Lung (tissue), 12 donors: Measurements from ENCODE around the gene SSR1. TPM values are rescaled to one million over a fixed set of nuclear protein-coding genes. Genes with fewer than 3 reads are reported as not detected.
"Not testable (repeated sequence)": the region's sequence is repeated elsewhere in the genome, so short reads cannot be mapped to it uniquely, and the experiment has no call there.

Source experiments
- ATAC-seq: fragments of 200-7000 bp; cut with Tn5 transposase; one replicate; pipeline ENCODE4 v1.9.1; 2020; ENCODE audit warnings: moderate number of reproducible peaks; ENCODE audit not compliant: insufficient read depth, low FRiP score
- DNase-seq, 3 donors: peaks; one replicate each; pipeline ENCODE4 v3.0.0-alpha.2; 2013 to 2017
- H3K27ac ChIP-seq, 2 donors: one replicate each; pipeline ENCODE4 v1.5.1; 2013; ENCODE audit warnings: mild to moderate bottlenecking in 2 of 2, moderate library complexity in 2 of 2, control low read depth in 1 of 2, inconsistent platforms in 1 of 2, low read depth in 1 of 2, low read length in 1 of 2
- H3K27me3 ChIP-seq, 3 donors: one replicate each; pipeline ENCODE4 v1.5.1; 2013; ENCODE audit warnings: low read length in 2 of 3; ENCODE audit not compliant: control insufficient read depth in 3 of 3, insufficient read depth in 3 of 3
- H3K36me3 ChIP-seq, 4 donors: one replicate each; pipeline ENCODE4 v1.5.1; 2013; ENCODE audit warnings: low read length in 4 of 4, mild to moderate bottlenecking in 1 of 4, moderate library complexity in 1 of 4; ENCODE audit not compliant: control insufficient read depth in 4 of 4, insufficient read depth in 4 of 4
- H3K4me1 ChIP-seq, 5 donors: one replicate each; pipeline ENCODE4 v1.5.1; 2013; ENCODE audit warnings: low read length in 5 of 5, mild to moderate bottlenecking in 2 of 5, moderate library complexity in 1 of 5; ENCODE audit not compliant: control insufficient read depth in 5 of 5, insufficient read depth in 5 of 5
- H3K4me3 ChIP-seq: one replicate; pipeline ENCODE4 v1.5.1; 2013; ENCODE audit warnings: mild to moderate bottlenecking, control low read depth, moderate library complexity
- H3K9ac ChIP-seq, 2 donors: one replicate each; pipeline ENCODE4 v1.5.1; 2013; ENCODE audit warnings: low read length in 2 of 2, control low read depth in 1 of 2; ENCODE audit not compliant: insufficient read depth in 1 of 2
- H3K9me3 ChIP-seq, 4 donors: one replicate each; pipeline ENCODE4 v1.5.1; 2013; ENCODE audit warnings: low read length in 3 of 4, mild to moderate bottlenecking in 1 of 4, moderate library complexity in 1 of 4; ENCODE audit not compliant: control insufficient read depth in 4 of 4, insufficient read depth in 3 of 4
- whole genome bisulfite sequencing, 2 donors: extraction: QIAGEN DNeasy Blood & Tissue Kit; methylation state at CpG; one replicate each; pipeline ENCODE4 v1.1.7; 2013; 5-methylcytosine and 5-hydroxymethylcytosine counted together
- polyA plus RNA-seq, 2 donors: library from polyadenylated mRNA; stranded (reverse); fragments of 200-250 nt; gene quantifications; one replicate each; pipeline ENCODE4 v1.2.1, GENCODE V29; 2013
- total RNA-seq, 2 donors: library from RNA; depleted of rRNA in 1 of 2; stranded (reverse); fragments of >200 nt in 1 of 2; gene quantifications; one replicate each; pipeline ENCODE4 v1.2.1, GENCODE V29; 2014 to 2021
- TF ChIP-seq, protein P1 (sequence below): IDR thresholded peaks from 2 replicates; pipeline ENCODE4 v1.5.1; 2012; ENCODE audit warnings: mild to moderate bottlenecking; ENCODE audit errors: control extremely low read depth, extremely low read depth
- donor health status: control.
- donor health status: control.
- donor health status: Bipolar disorder and iron deficiency.
- donor health status: healthy.
- donor health status: DM: yes; HTN: yes; CAD: no.

The SSR1 gene
- total and polyA plus RNA-seq, 4 donors = 22.4 to 150 (median 90.1) TPM

DNA sequence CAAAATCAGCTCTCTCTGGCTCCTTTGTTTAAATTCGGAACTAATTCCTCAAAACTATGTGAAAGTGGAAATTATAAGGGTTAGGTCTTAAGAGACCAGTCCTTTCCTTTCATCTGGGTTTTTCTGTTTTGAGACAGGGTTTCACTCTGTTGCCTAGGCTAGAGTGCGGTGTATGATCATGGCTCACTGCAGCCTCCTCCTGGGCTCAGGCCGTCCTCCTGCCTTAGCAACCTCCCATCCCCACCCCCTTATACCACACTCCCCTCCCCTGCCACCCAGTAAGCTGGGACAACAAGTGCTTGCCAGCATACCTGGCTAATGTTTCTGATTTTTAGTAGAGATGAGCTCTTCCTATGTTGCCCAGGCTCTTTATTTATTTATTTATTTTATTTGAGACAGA is 12.8 kb upstream of the SSR1 start:
- ATAC-seq (no peak), DNase-seq (no peak)
- Histone ChIP-seq H3K27ac (no peak overlapping the region), H3K27me3 (no peaks in the 10 kb centered on the region), H3K36me3 (no peaks in the 10 kb centered on the region), H3K9me3 (peaks cover 0 to 2% (median 0%) of the 10 kb centered on the region in 4 donors), H3K4me1 (peaks cover 0 to 7% (median 0%) of the 10 kb centered on the region in 5 donors), H3K9ac (no peak overlapping the region), H3K4me3 (no peak overlapping the region)
- TF ChIP-seq, protein P1, sequence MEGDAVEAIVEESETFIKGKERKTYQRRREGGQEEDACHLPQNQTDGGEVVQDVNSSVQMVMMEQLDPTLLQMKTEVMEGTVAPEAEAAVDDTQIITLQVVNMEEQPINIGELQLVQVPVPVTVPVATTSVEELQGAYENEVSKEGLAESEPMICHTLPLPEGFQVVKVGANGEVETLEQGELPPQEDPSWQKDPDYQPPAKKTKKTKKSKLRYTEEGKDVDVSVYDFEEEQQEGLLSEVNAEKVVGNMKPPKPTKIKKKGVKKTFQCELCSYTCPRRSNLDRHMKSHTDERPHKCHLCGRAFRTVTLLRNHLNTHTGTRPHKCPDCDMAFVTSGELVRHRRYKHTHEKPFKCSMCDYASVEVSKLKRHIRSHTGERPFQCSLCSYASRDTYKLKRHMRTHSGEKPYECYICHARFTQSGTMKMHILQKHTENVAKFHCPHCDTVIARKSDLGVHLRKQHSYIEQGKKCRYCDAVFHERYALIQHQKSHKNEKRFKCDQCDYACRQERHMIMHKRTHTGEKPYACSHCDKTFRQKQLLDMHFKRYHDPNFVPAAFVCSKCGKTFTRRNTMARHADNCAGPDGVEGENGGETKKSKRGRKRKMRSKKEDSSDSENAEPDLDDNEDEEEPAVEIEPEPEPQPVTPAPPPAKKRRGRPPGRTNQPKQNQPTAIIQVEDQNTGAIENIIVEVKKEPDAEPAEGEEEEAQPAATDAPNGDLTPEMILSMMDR = no peak
- 76 to 85% methylated on average over 3 of the region's 3 CpGs for WGBS, 2 donors

DNA sequence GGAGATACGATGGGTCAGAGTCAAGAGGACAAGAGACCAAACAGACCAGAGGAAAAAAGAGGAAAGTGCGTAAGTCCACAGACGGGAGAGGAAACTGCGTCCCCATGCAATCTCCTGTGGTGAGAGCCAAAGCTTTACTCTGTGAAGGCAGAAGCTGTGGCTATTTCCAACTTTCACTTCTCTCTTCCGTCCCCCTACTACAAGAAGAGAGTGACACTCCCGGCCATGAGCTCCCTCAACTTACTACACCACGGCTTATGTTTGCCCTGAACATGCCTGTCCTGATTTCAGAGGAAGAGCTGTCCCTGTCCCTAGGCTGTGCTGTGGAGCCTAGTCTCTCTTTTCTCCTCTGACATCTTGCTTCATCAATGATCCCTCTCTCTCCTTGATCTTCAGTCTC is 11.5 kb upstream of the SSR1 start:
- TF ChIP-seq, protein P1 = no peak
- Histone ChIP-seq H3K27ac (peak overlapping the region in 1 of 2 donors; percentile 59), H3K36me3 (no peaks in the 10 kb centered on the region), H3K4me1 (peaks cover 0 to 7% (median 0%) of the 10 kb centered on the region in 5 donors), H3K4me3 (no peak overlapping the region), H3K9me3 (peaks cover 0 to 2% (median 0%) of the 10 kb centered on the region in 4 donors), H3K9ac (no peak overlapping the region), H3K27me3 (no peaks in the 10 kb centered on the region)
- 18 to 61% methylated on average over 7 of the region's 7 CpGs for WGBS, 2 donors
- ATAC-seq = peak; percentile 79
- peak in 1 of 3 donors; percentile 16 for DNase-seq

DNA sequence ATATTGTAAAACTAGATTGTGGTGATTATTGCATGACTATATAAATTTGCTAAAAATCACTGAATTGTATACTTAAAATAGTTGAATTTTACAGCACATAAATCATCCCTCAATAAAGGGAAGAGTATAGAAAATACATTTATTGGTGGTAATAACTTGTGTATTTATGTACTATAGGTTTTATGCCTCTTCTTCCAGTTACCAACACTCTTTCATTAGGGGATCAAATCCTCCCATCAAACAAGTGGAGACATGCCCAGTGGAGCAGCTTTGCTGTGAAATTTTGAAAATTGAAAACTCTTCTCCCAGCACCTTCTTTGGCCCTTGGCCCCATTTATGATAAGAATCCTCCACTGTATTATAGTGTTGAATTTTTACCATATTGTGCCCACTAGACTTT is 10.1 kb upstream of the SSR1 start:
- Histone ChIP-seq H3K27me3 (no peaks in the 10 kb centered on the region), H3K4me1 (peaks cover 0 to 7% (median 0%) of the 10 kb centered on the region in 5 donors), H3K9me3 (peaks cover 0 to 2% (median 0%) of the 10 kb centered on the region in 4 donors), H3K27ac (no peak overlapping the region), H3K9ac (no peak overlapping the region), H3K36me3 (no peaks in the 10 kb centered on the region), H3K4me3 (no peak overlapping the region)
- DNase-seq (no peak), ATAC-seq (no peak)
- TF ChIP-seq, protein P1 = no peak

DNA sequence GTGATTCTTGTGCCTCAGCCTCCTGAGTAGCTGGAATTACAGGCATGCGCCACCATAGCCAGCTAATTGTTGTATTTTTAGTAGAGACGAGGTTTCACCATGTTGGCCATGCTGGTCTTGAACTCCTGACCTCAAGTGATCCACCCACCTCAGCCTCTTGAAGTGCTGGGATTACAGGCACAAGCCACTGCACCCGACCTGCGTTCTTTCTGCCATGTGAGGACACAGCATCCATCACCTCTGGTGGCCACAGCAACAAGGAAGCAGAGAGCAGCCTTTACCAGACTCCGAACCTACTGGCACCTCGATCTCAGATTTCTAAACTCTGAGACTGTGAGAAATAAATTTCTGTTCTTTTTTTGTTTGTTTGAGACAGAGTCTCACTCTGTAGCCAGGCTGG is 8.9 kb upstream of the SSR1 start:
- H3K9ac ChIP-seq, H3K27ac ChIP-seq, DNase-seq, H3K4me1 ChIP-seq, H3K36me3 ChIP-seq, H3K4me3 ChIP-seq, H3K9me3 ChIP-seq, H3K27me3 ChIP-seq, ATAC-seq: not testable (repeated sequence)
- WGBS, 2 donors = 84 to 88% methylated on average over 6 of the region's 6 CpGs

DNA sequence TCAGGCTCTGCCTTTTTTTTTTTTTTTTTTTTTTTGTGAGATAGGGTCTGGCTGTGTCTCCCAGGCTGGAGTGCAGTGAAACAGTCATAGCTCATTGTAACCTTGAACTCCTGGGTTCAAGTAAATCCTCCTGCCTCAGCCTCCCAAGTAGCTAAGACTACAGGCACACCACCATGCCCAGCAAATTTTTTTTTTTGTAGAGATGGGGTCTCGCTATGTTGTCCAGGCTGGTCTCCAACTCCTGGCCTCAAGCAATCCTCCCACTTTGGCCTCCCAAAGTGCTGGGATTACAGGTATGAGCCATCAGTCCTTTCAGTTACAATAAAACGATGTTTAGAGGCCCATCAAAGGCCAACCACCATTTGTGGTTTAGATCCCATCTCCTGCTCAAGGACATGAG is 6.4 kb upstream of the SSR1 start:
- H3K27ac ChIP-seq, H3K4me1 ChIP-seq, H3K27me3 ChIP-seq, DNase-seq, ATAC-seq, H3K9ac ChIP-seq, H3K36me3 ChIP-seq, H3K9me3 ChIP-seq, H3K4me3 ChIP-seq: not testable (repeated sequence)
- WGBS, 2 donors = 91 to 92% methylated on average over 2 of the region's 2 CpGs
